B cell (primary cell): ENCODE measurements around the gene ZNF280A. TPM values are rescaled to one million over a fixed set of nuclear protein-coding genes. Genes with fewer than 3 reads are reported as not detected.

Source experiments
- ATAC-seq: fragments of 200-7000 bp; cut with Tn5 transposase; one replicate; pipeline ENCODE4 v1.10.0; 2021; ENCODE audit warnings: low read depth, mild to moderate bottlenecking, moderate number of reproducible peaks, moderate library complexity
- CTCF ChIA-PET: fragments of 350-600 bp; sonication (Branson Sonifier 250); formaldehyde crosslinking; loops from one replicate; lab custom pipeline; 2021; ENCODE audit warnings: antibody characterized with exemption, inconsistent platforms; lab: Charles Lee
- POLR2A ChIA-PET: fragments of 350-600 bp; sonication (Branson Sonifier 250); formaldehyde crosslinking; loops from one replicate; lab custom pipeline; 2021; ENCODE audit warnings: antibody characterized with exemption; lab: Charles Lee
- DNase-seq: peaks from one replicate; pipeline ENCODE4 v3.0.0; 2013
- H2AFZ ChIP-seq: 2 replicates; pipeline ENCODE4 v1.6.1; 2012; ENCODE audit warnings: mild to moderate bottlenecking, low read depth, low read length; ENCODE audit not compliant: insufficient read depth, poor library complexity, severe bottlenecking
- H3K27ac ChIP-seq, 2 donors: 1 replicate in 1 of 2; 2 replicates in 1 of 2; pipeline ENCODE4 v1.5.1; 2012 to 2013; ENCODE audit warnings: low read length in 2 of 2, mild to moderate bottlenecking in 2 of 2, moderate library complexity in 1 of 2
- H3K27me3 ChIP-seq, 4 experiments: fragments of 200-600 bp in 1 of 4; sonication (generic) in 1 of 4; replicated peaks in 1 of 4; 1 replicate in 2 of 4; 2 replicates in 2 of 4; pipeline versions ENCODE4 v1.6.1 to v1.7.0; 2013 to 2016; ENCODE audit warnings: low read length in 3 of 4, mild to moderate bottlenecking in 2 of 4, mixed read lengths in 1 of 4, moderate library complexity in 1 of 4; ENCODE audit not compliant: insufficient read depth in 4 of 4, control insufficient read depth in 3 of 4; ENCODE audit errors: control extremely low read depth in 1 of 4
- H3K36me3 ChIP-seq, 2 experiments: replicated peaks in 1 of 2; 1 replicate in 1 of 2; 2 replicates in 1 of 2; pipeline versions ENCODE4 v1.6.1 to v1.7.1; 2013; ENCODE audit warnings: low read length in 1 of 2; ENCODE audit not compliant: insufficient read depth in 2 of 2, control insufficient read depth in 1 of 2; ENCODE audit errors: control extremely low read depth in 1 of 2, extremely low read depth in 1 of 2
- H3K4me1 ChIP-seq, 2 donors: fragments of 200-600 bp in 1 of 2; sonication (generic) in 1 of 2; 1 replicate in 1 of 2; 2 replicates in 1 of 2; pipeline versions ENCODE4 v1.5.1 to v1.6.1; 2013 to 2017; ENCODE audit warnings: low read length in 2 of 2; ENCODE audit not compliant: control insufficient read depth in 2 of 2, insufficient read depth in 2 of 2
- H3K4me2 ChIP-seq: replicated peaks from 2 replicates; pipeline ENCODE3; 2012; ENCODE audit warnings: mild to moderate bottlenecking, low read depth, low read length; ENCODE audit not compliant: poor library complexity, severe bottlenecking
- H3K4me3 ChIP-seq, 5 experiments: fragments of 200-600 bp in 1 of 5; sonication (generic) in 1 of 5; 1 replicate in 3 of 5; 2 replicates in 2 of 5; pipeline versions ENCODE4 v1.5.1 to v1.7.0; 2011 to 2016; ENCODE audit warnings: low read length in 4 of 5, mild to moderate bottlenecking in 4 of 5, low read depth in 2 of 5, control low read depth in 1 of 5, moderate library complexity in 1 of 5; ENCODE audit not compliant: insufficient read depth in 1 of 5; ENCODE audit errors: control extremely low read depth in 1 of 5, extremely low read depth in 1 of 5
- H3K79me2 ChIP-seq: fragments of 200-600 bp; sonication (generic); one replicate; pipeline ENCODE4 v1.6.0; 2016; ENCODE audit warnings: low read length; ENCODE audit not compliant: control insufficient read depth, insufficient read depth
- H3K9ac ChIP-seq: fragments of 200-600 bp; sonication (generic); 2 replicates; pipeline ENCODE4 v1.6.1; 2017; ENCODE audit warnings: mild to moderate bottlenecking, low read length, moderate library complexity
- H3K9me3 ChIP-seq, 3 donors: one replicate each; pipeline versions ENCODE4 v1.6.1 to v1.7.1; 2013; ENCODE audit warnings: low read length in 2 of 3; ENCODE audit not compliant: control insufficient read depth in 2 of 3, insufficient read depth in 1 of 3; ENCODE audit errors: control extremely low read depth in 1 of 3
- H4K20me1 ChIP-seq: 2 replicates; pipeline ENCODE4 v1.6.0; 2012; ENCODE audit warnings: mild to moderate bottlenecking, low read length; ENCODE audit not compliant: insufficient read depth, control insufficient read depth, poor library complexity, severe bottlenecking
- H3K27ac Mint-ChIP-seq: one replicate; pipeline ENCODE4 v1.8.0; 2021; ENCODE audit warnings: mixed read lengths
- H3K27me3 Mint-ChIP-seq: one replicate; pipeline ENCODE4 v1.8.0; 2021; ENCODE audit warnings: mixed read lengths
- H3K4me1 Mint-ChIP-seq: one replicate; pipeline ENCODE4 v1.8.0; 2021; ENCODE audit warnings: mixed read lengths
- H3K4me3 Mint-ChIP-seq: one replicate; pipeline ENCODE4 v1.8.0; 2021; ENCODE audit warnings: mixed read lengths
- H3K9me3 Mint-ChIP-seq: one replicate; pipeline ENCODE4 v1.8.0; 2022; ENCODE audit warnings: mixed read lengths; ENCODE audit not compliant: insufficient read depth
- EZH2 ChIP-seq: IDR thresholded peaks from 2 replicates; pipeline ENCODE4 v1.6.1; 2012; ENCODE audit warnings: borderline replicate concordance, low read depth, mild to moderate bottlenecking, moderate library complexity, low read length; ENCODE audit not compliant: insufficient read depth, poor library complexity, severe bottlenecking
- WGBS: methylation state at CpG from one replicate; pipeline ENCODE4 v1.1.5; 2013; ENCODE audit warnings: missing lambda C conversion rate; ENCODE audit not compliant: insufficient coverage; 5-methylcytosine and 5-hydroxymethylcytosine counted together
- intact Hi-C: fragments of 100-400 bp; cut with micrococcal nuclease; formaldehyde crosslinking; loops from one replicate; pipeline ENCODE4 v1.10.0; 2022
- polyA plus RNA-seq: library from polyadenylated mRNA; depleted of rRNA; stranded (reverse); fragments of >200 nt; gene quantifications from 2 replicates; pipeline ENCODE4 v1.2.3, GENCODE V29; 2012
- total RNA-seq, 2 donors: library from RNA; stranded (reverse); fragments of 120-200 nt in 1 of 2; gene quantifications; 1 replicate in 1 of 2; 2 replicates in 1 of 2; pipeline versions ENCODE4 v1.2.3 to v1.2.4, GENCODE V29; 2013 to 2022
- TF ChIP-seq, protein P1 (sequence below): fragments of 200-600 bp; IDR thresholded peaks from one replicate; pipeline ENCODE4 v1.8.0; 2022; ENCODE audit warnings: antibody characterized with exemption, mild to moderate bottlenecking

Gene ZNF280A
- total and polyA plus RNA-seq, 2 donors (not counting 1 experiment from before 2014, with no cell fraction given), result not detected

DNA sequence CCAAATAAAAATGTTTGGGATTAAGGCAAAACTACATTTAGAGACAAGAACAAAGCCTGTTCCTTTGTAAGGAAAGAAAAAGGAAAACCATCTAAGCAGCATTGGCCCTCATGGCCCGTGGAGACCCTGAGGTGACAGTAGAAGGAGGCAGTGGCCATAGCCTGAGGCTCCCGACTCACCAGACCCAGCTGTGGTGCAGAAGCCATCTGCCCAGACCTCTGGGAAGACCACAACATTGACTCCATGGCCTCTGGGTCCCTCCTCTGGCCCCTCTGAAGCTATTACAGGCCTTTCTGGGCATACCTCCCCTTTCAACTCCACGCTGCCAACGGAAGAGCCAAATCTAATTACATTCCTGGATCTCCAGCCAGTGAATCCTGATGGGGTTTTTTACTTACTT lies 32.6 kb upstream of the ZNF280A start:
- Mint-ChIP-seq H3K4me3 (no peak overlapping the region), H3K4me1 (peaks cover 6% of the 10 kb centered on the region), H3K27ac (no peak overlapping the region), H3K9me3 (no peaks in the 10 kb centered on the region), H3K27me3 (no peaks in the 10 kb centered on the region)
- peak; percentile 28 for DNase-seq
- Histone ChIP-seq H3K79me2 (no peaks in the 10 kb centered on the region), H4K20me1 (no peaks in the 10 kb centered on the region), H3K27ac (no peak overlapping the region), H3K4me2 (no peak overlapping the region), H3K9ac (no peak overlapping the region), H3K9me3 (peaks cover 0 to 8% (median 0%) of the 10 kb centered on the region in 3 donors), H2AFZ (no peak overlapping the region), H3K4me1 (peaks cover 0 to 6% of the 10 kb centered on the region in 2 donors), H3K27me3 (no peaks in the 10 kb centered on the region), H3K36me3 (no peaks in the 10 kb centered on the region), H3K4me3 (no peak overlapping the region)
- no peak for ATAC-seq
- ChIA-PET CTCF (interaction anchor here (0.9 to 1.7 kb wide), 7 partner anchors 9 to 345 kb away, joined by 3 to 7 read pairs (median 4); no protein-coding TSS in a partner anchor), POLR2A (no interaction called here)
- WGBS, result 81% methylated on average over 4 of the region's 4 CpGs
- no peak for TF ChIP-seq EZH2
- TF ChIP-seq, protein P1, sequence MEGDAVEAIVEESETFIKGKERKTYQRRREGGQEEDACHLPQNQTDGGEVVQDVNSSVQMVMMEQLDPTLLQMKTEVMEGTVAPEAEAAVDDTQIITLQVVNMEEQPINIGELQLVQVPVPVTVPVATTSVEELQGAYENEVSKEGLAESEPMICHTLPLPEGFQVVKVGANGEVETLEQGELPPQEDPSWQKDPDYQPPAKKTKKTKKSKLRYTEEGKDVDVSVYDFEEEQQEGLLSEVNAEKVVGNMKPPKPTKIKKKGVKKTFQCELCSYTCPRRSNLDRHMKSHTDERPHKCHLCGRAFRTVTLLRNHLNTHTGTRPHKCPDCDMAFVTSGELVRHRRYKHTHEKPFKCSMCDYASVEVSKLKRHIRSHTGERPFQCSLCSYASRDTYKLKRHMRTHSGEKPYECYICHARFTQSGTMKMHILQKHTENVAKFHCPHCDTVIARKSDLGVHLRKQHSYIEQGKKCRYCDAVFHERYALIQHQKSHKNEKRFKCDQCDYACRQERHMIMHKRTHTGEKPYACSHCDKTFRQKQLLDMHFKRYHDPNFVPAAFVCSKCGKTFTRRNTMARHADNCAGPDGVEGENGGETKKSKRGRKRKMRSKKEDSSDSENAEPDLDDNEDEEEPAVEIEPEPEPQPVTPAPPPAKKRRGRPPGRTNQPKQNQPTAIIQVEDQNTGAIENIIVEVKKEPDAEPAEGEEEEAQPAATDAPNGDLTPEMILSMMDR, result no peak
- intact Hi-C loops, result loop anchor here (1.0 kb wide), 1 partner anchor 121 kb away; no protein-coding TSS in a partner anchor

DNA sequence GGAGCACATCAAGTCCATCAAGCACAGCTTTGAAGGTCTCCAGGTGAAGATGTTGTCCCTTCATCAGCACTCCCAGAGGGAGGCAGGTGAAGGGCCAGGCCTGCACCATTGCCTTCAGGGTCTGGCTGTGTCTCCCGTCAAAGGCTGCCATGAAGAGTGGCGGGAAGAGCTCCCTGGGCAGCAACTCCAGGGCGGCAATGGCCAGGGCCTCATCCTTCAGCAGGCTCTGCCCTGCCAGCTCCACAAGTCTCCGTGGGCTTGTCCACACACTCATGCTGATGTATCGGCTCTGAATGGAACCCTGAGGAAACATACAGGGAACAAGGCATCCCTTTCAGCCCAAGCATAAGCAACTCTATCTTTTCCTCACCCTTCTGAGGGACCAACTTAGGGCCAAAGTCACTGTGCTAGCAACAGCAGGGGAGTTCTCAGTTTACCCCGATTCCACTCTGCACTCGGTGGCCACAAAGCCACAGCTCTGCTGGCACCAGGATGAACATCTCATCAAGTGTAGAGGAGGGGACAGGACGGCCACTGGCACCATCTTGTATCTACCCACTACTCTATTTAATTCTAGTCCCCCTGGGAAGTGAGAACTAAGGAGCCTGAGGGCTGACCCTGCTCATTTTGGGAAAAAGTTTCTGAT lies 30.8 kb upstream of the ZNF280A start:
- no peak overlapping the region for H3K4me3 Mint-ChIP-seq
- no peak overlapping the region for H3K4me2 ChIP-seq
- no peak overlapping the region for H3K27ac Mint-ChIP-seq
- no peaks in the 10 kb centered on the region for H3K27me3 ChIP-seq
- POLR2A ChIA-PET, result no interaction called here
- H3K36me3 ChIP-seq, result no peaks in the 10 kb centered on the region
- H3K4me3 ChIP-seq, result no peak overlapping the region
- H3K79me2 ChIP-seq, result no peaks in the 10 kb centered on the region
- ATAC-seq, result no peak
- H3K9ac ChIP-seq, result no peak overlapping the region
- no peak for DNase-seq
- H3K27ac ChIP-seq, result no peak overlapping the region
- no peaks in the 10 kb centered on the region for H3K27me3 Mint-ChIP-seq
- intact Hi-C loops, result no loop called here
- peaks cover 0 to 12% of the 10 kb centered on the region in 2 donors for H3K4me1 ChIP-seq
- no peak for TF ChIP-seq EZH2
- TF ChIP-seq, protein P1, result no peak
- H3K4me1 Mint-ChIP-seq, result peaks cover 10% of the 10 kb centered on the region
- H4K20me1 ChIP-seq, result no peaks in the 10 kb centered on the region
- H3K9me3 ChIP-seq, result no peaks in the 10 kb centered on the region
- H2AFZ ChIP-seq, result no peak overlapping the region
- H3K9me3 Mint-ChIP-seq, result no peaks in the 10 kb centered on the region
- CTCF ChIA-PET, result interaction anchor here (1.5 kb wide), 1 partner anchor 119 kb away, joined by 3 read pairs; no protein-coding TSS in a partner anchor
- 95% methylated on average over 5 of the region's 8 CpGs for WGBS
